Body of pancreas (tissue), 4 donors: Measurements from ENCODE around the gene CLPTM1L. TPM values are rescaled to one million over a fixed set of nuclear protein-coding genes. Genes with fewer than 3 reads are reported as not detected.

ENCODE experiments used
- ATAC-seq: fragments of 150-250 bp; one replicate; pipeline ENCODE4 v1.9.1; 2016
- DNase-seq, 4 donors: peaks; one replicate each; pipeline ENCODE4 v3.0.0-alpha.2; 2019
- H3K27ac ChIP-seq, 4 donors: fragments of 200-600 bp; sonication (generic); 1 replicate in 3 of 4; 2 replicates in 1 of 4; pipeline versions ENCODE4 v1.5.1 to v1.6.1; 2016 to 2019; ENCODE audit warnings: mild to moderate bottlenecking in 1 of 4, mixed read lengths in 1 of 4, moderate library complexity in 1 of 4
- H3K27me3 ChIP-seq, 2 donors: fragments of 200-600 bp; sonication (generic); one replicate each; pipeline ENCODE4 v1.6.0; 2016; ENCODE audit warnings: mild to moderate bottlenecking in 1 of 2
- H3K36me3 ChIP-seq, 2 donors: fragments of 200-600 bp; sonication (generic); replicated peaks in 1 of 2; 2 replicates each; pipeline ENCODE4 v1.5.1; 2016; ENCODE audit warnings: low read depth in 2 of 2; ENCODE audit not compliant: insufficient read depth in 1 of 2
- H3K4me1 ChIP-seq: fragments of 200-600 bp; sonication (generic); one replicate; pipeline ENCODE4 v1.6.0; 2016
- H3K4me3 ChIP-seq, 2 donors: fragments of 200-600 bp; sonication (generic); 1 replicate in 1 of 2; 2 replicates in 1 of 2; pipeline ENCODE4 v1.5.1; 2016 to 2019
- H3K9me3 ChIP-seq, 3 donors: fragments of 200-600 bp; sonication (generic); 1 replicate in 2 of 3; 2 replicates in 1 of 3; pipeline ENCODE4 v1.5.1; 2016
- CTCF ChIP-seq, 7 experiments: fragments of 450-650 bp in 4 of 7; fragments of 200-600 bp in 3 of 7; sonication (generic) in 3 of 7; IDR thresholded peaks; one replicate each; pipeline ENCODE4 v1.5.1; 2016 to 2019; ENCODE audit warnings: antibody characterized with exemption in 7 of 7
- POLR2A ChIP-seq, 3 donors: fragments of 450-650 bp; IDR thresholded peaks; one replicate each; pipeline ENCODE4 v1.6.1; 2016; ENCODE audit warnings: antibody characterized with exemption in 3 of 3, mild to moderate bottlenecking in 2 of 3
- WGBS, 2 donors: methylation state at CpG; one replicate each; pipeline ENCODE4 v1.1.5; 2017; 5-methylcytosine and 5-hydroxymethylcytosine counted together
- intact Hi-C: fragments of 100-400 bp; cut with DNase I; formaldehyde crosslinking; loops from one replicate; pipeline ENCODE4 v1.15.1; 2023
- total RNA-seq, 2 donors: library from RNA; depleted of rRNA; stranded (reverse); fragments of >200 nt; gene quantifications; one replicate each; pipeline ENCODE4 v1.1.0, GENCODE V29; 2016

The CLPTM1L gene
- total RNA-seq, 2 donors from 2014 or later: 91.3 to 109 TPM

- DNase-seq (no peak), ATAC-seq (no peak)
- WGBS, 2 donors: 85 to 87% methylated on average over 4 of the region's 4 CpGs
- no peak overlapping the region for H3K4me3 ChIP-seq
- H3K27me3 ChIP-seq: peaks cover 0 to 4% of the 10 kb centered on the region in 2 donors
- no peak overlapping the region for H3K27ac ChIP-seq
- peaks cover 14% of the 10 kb centered on the region for H3K4me1 ChIP-seq
- no peaks in the 10 kb centered on the region for H3K36me3 ChIP-seq
- intact Hi-C loops: no loop called here
- TF ChIP-seq CTCF (IDR thresholded peaks at IDR 0.05): no peak
- TF ChIP-seq POLR2A (IDR thresholded peaks at IDR 0.05): no peak
- no peaks in the 10 kb centered on the region for H3K9me3 ChIP-seq
These were observed 43.6 kb upstream of the CLPTM1L start for GRCh38 chr5:1388383-1388967.

DNA sequence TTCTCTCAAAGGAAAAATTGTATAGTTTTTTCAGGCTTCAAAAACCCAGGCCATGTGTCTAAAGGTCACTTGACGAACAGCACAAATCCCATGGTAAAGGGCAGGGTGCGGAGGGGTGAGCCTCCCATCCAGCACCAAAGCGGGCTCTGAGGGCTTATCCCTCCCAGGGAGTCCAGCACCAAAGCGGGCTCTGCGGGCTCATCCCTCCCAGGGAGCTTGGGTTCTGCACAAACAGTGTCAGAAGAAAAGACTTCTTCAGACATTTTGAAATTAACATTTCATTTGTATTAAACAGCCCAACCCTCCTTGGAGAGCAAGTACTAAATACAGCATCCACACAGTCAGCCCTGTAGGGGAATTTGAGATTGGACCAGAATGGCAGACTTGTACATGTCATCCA, 43.0 kb upstream of the CLPTM1L start:
- TF ChIP-seq CTCF (IDR thresholded peaks at IDR 0.05) (no peak), POLR2A (IDR thresholded peaks at IDR 0.05) (no peak)
- 95 to 100% methylated on average over 4 to 5 of the region's 5 CpGs for WGBS, 2 donors
- ATAC-seq (no peak), DNase-seq (no peak)
- no peak overlapping the region for H3K4me3 ChIP-seq
- no peak overlapping the region for H3K27ac ChIP-seq
- no peaks in the 10 kb centered on the region for H3K9me3 ChIP-seq
- H3K27me3 ChIP-seq: peaks cover 0 to 4% of the 10 kb centered on the region in 2 donors
- intact Hi-C loops: no loop called here
- peaks cover 14% of the 10 kb centered on the region for H3K4me1 ChIP-seq
- H3K36me3 ChIP-seq: no peaks in the 10 kb centered on the region

DNA sequence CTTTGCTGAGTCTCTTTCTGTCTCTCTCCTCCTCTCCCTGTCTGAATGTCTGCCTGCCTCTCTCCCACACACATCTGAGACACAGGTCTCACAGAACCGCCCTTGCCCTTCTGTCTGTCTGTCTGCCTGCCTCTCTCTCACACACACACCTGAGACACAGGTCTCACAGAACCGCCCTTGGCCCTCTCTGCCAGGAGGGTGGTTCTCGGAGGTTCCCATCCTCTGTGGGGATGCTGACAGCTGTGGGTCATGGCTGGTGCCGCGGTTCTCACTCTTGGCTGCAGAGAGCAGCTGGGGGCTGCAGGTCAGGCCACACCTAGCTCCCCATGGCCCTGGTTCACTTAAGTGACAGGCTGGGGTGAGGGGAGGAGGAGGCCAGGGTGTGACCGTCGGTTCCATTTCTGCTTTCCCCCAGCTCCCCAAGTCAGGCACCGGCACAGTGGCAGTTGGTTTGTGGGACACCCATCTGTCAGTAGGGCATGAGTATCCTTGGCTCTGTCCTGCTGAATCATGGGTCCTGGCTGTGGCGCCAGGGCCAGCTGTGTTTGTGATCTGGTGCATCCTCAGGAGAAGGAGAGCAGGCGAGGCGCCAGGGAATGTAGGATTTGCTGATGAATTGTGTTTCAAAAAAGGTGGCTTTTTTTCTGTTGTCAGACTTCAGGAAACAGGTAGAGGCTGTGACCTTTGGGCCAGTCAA, 42.3 kb upstream of the CLPTM1L start:
- TF ChIP-seq POLR2A (IDR thresholded peaks at IDR 0.05) (no peak), CTCF (IDR thresholded peaks at IDR 0.05) (no peak)
- intact Hi-C loops: no loop called here
- H3K4me1 ChIP-seq: peaks cover 14% of the 10 kb centered on the region
- H3K9me3 ChIP-seq: no peaks in the 10 kb centered on the region
- peaks cover 0 to 4% of the 10 kb centered on the region in 2 donors for H3K27me3 ChIP-seq
- H3K27ac ChIP-seq: no peak overlapping the region
- WGBS, 2 donors: 64 to 66% methylated on average over 8 to 11 of the region's 11 CpGs
- H3K4me3 ChIP-seq: no peak overlapping the region
- ATAC-seq (no peak), DNase-seq (no peak)
- H3K36me3 ChIP-seq: no peaks in the 10 kb centered on the region

GRCh38 chr5:1386274-1386717, 41.4 kb upstream of the CLPTM1L start:
- intact Hi-C loops: no loop called here
- H3K36me3 ChIP-seq: no peaks in the 10 kb centered on the region
- ATAC-seq (peak; percentile 83), DNase-seq (peak; percentile 76 to 84 (median 82))
- peak overlapping the region; percentile 40 to 89 (median 72) for H3K27ac ChIP-seq
- H3K27me3 ChIP-seq: peaks cover 0 to 4% of the 10 kb centered on the region in 2 donors
- no peaks in the 10 kb centered on the region for H3K9me3 ChIP-seq
- peaks cover 14% of the 10 kb centered on the region for H3K4me1 ChIP-seq
- TF ChIP-seq CTCF (IDR thresholded peaks at IDR 0.05) (no peak), POLR2A (IDR thresholded peaks at IDR 0.05) (peak; percentile 4 to 78 (median 78))
- 0 to 1% methylated on average over 7 to 36 of the region's 36 CpGs for WGBS, 2 donors
- H3K4me3 ChIP-seq: peak overlapping the region; percentile 47 to 48
